Measurements from ENCODE around the gene GABBR1. TPM values are rescaled to one million over a fixed set of nuclear protein-coding genes. Genes with fewer than 3 reads are reported as not detected.

GABBR1 gene
- total and polyA plus RNA-seq, 2 donors (not counting 1 experiment from before 2014, with no cell fraction given), result 198 to 241 TPM

DNA sequence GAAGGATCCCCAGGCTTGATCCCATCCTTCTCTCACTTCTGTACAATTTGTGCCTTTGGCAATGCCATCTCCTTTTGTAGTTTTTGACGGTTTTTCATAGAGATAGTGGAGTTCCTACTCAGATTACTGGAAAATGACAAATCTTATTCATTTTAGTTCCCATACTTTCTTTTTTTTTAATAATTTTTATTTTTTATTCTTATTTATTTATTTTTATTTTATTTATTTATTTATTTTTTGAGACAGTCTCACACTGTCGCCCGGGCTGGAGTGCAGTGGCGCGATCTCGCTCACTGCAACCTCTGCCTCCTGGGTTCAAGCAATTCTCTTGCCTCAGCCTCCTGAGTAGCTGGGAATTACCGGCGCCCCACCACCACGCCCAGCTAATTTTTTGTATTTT is 4.3 kb upstream of the GABBR1 start:
- WGBS (ENCODE audit: insufficient coverage), result 95% methylated on average over 4 of the region's 9 CpGs
- H3K27ac Mint-ChIP-seq, result no peak overlapping the region
- Histone ChIP-seq H3K9ac (ENCODE audit: low read length) (no peak overlapping the region), H2AFZ (ENCODE audit: insufficient read depth, low read depth, low read length, poor library complexity, severe bottlenecking) (no peak overlapping the region), H3K36me3 (replicated peaks in 1 of 2; ENCODE audit: control extremely low read depth in 1 of 2, control insufficient read depth in 1 of 2, extremely low read depth in 1 of 2, insufficient read depth in 2 of 2, low read length in 1 of 2) (no peaks in the 10 kb centered on the region), H3K79me2 (ENCODE audit: control insufficient read depth, insufficient read depth, low read length) (peaks cover 9% of the 10 kb centered on the region), H3K27me3 (replicated peaks in 1 of 4; ENCODE audit: control extremely low read depth in 1 of 4, control insufficient read depth in 3 of 4, insufficient read depth in 4 of 4, low read length in 3 of 4) (no peaks in the 10 kb centered on the region), H3K27ac (ENCODE audit: low read length in 2 of 2) (no peak overlapping the region), H3K4me1 (ENCODE audit: control insufficient read depth in 2 of 2, insufficient read depth in 2 of 2, low read length in 2 of 2) (peaks cover 15 to 32% of the 10 kb centered on the region in 2 donors), H3K4me2 (replicated peaks; ENCODE audit: low read depth, low read length, poor library complexity, severe bottlenecking) (no peak overlapping the region), H4K20me1 (ENCODE audit: control insufficient read depth, insufficient read depth, low read length, poor library complexity, severe bottlenecking) (no peaks in the 10 kb centered on the region), H3K9me3 (ENCODE audit: control extremely low read depth in 1 of 3, control insufficient read depth in 2 of 3, insufficient read depth in 1 of 3, low read length in 2 of 3) (no peaks in the 10 kb centered on the region), H3K4me3 (ENCODE audit: control extremely low read depth in 1 of 5, extremely low read depth in 1 of 5, insufficient read depth in 1 of 5, low read depth in 2 of 5, low read length in 4 of 5) (no peak overlapping the region)
- ChIA-PET CTCF (interaction anchor here (1.6 to 8.8 kb wide), 2 partner anchors 10 to 15 kb away, joined by 4 to 137 read pairs; no protein-coding TSS in a partner anchor), POLR2A (interaction anchor here (1.3 kb wide), 1 partner anchor 16 kb away, joined by 3 read pairs; no protein-coding TSS in a partner anchor)
- no peaks in the 10 kb centered on the region for H3K9me3 Mint-ChIP-seq (ENCODE audit: insufficient read depth)
- H3K4me3 Mint-ChIP-seq, result no peak overlapping the region
- TF ChIP-seq CTCF (IDR thresholded peaks at IDR 0.05), result no peak
- no peak for TF ChIP-seq EZH2 (IDR thresholded peaks at IDR 0.05; ENCODE audit: borderline replicate concordance, insufficient read depth, low read depth, low read length, poor library complexity, severe bottlenecking)
- intact Hi-C loops (cut with micrococcal nuclease), result no loop called here
- H3K4me1 Mint-ChIP-seq, result peaks cover 38% of the 10 kb centered on the region
- no peak for ATAC-seq (ENCODE audit: low read depth)
- H3K27me3 Mint-ChIP-seq, result no peaks in the 10 kb centered on the region
- no peak for DNase-seq

GRCh38 chr6:29633534-29633905 is 537 bp upstream of the GABBR1 start:
- H3K79me2 ChIP-seq (ENCODE audit: control insufficient read depth, insufficient read depth, low read length), result peaks cover 15% of the 10 kb centered on the region
- no peaks in the 10 kb centered on the region for H3K27me3 ChIP-seq (replicated peaks in 1 of 4; ENCODE audit: control extremely low read depth in 1 of 4, control insufficient read depth in 3 of 4, insufficient read depth in 4 of 4, low read length in 3 of 4)
- peak overlapping the region; percentile 91 for H3K9ac ChIP-seq (ENCODE audit: low read length)
- Mint-ChIP-seq H3K27me3 (no peaks in the 10 kb centered on the region), H3K9me3 (ENCODE audit: insufficient read depth) (no peaks in the 10 kb centered on the region), H3K27ac (peak overlapping the region; percentile 99), H3K4me3 (peak overlapping the region; percentile 94), H3K4me1 (peaks cover 65% of the 10 kb centered on the region)
- intact Hi-C loops (cut with micrococcal nuclease), result loop anchor here (1.0 kb wide), 1 partner anchor 16 kb away; no protein-coding TSS in a partner anchor
- H2AFZ ChIP-seq (ENCODE audit: insufficient read depth, low read depth, low read length, poor library complexity, severe bottlenecking), result peak overlapping the region; percentile 98
- no peak for TF ChIP-seq EZH2 (IDR thresholded peaks at IDR 0.05; ENCODE audit: borderline replicate concordance, insufficient read depth, low read depth, low read length, poor library complexity, severe bottlenecking)
- TF ChIP-seq CTCF (IDR thresholded peaks at IDR 0.05), result no peak
- H3K36me3 ChIP-seq (replicated peaks in 1 of 2; ENCODE audit: control extremely low read depth in 1 of 2, control insufficient read depth in 1 of 2, extremely low read depth in 1 of 2, insufficient read depth in 2 of 2, low read length in 1 of 2), result peaks cover 0 to 6% of the 10 kb centered on the region in 2 experiments
- ATAC-seq (ENCODE audit: low read depth) (peak; percentile 0), DNase-seq (peak; percentile 53)
- H3K4me1 ChIP-seq (ENCODE audit: control insufficient read depth in 2 of 2, insufficient read depth in 2 of 2, low read length in 2 of 2), result peaks cover 33 to 58% of the 10 kb centered on the region in 2 donors
- peaks cover 22% of the 10 kb centered on the region for H4K20me1 ChIP-seq (ENCODE audit: control insufficient read depth, insufficient read depth, low read length, poor library complexity, severe bottlenecking)
- H3K9me3 ChIP-seq (ENCODE audit: control extremely low read depth in 1 of 3, control insufficient read depth in 2 of 3, insufficient read depth in 1 of 3, low read length in 2 of 3), result no peaks in the 10 kb centered on the region
- peak overlapping the region; percentile 98 for H3K4me2 ChIP-seq (replicated peaks; ENCODE audit: low read depth, low read length, poor library complexity, severe bottlenecking)
- ChIA-PET CTCF (interaction anchor here (0.5 to 13.5 kb wide), 5 partner anchors 11 to 880 kb away, joined by 3 to 226 read pairs (median 4); no protein-coding TSS in a partner anchor), POLR2A (interaction anchor here (1.0 to 3.1 kb wide), 5 partner anchors 10 to 116 kb away, joined by 3 to 30 read pairs (median 6); no protein-coding TSS in a partner anchor)
- H3K4me3 ChIP-seq (ENCODE audit: control extremely low read depth in 1 of 5, extremely low read depth in 1 of 5, insufficient read depth in 1 of 5, low read depth in 2 of 5, low read length in 4 of 5), result peak overlapping the region; percentile 45 to 96 (median 93)
- peak overlapping the region; percentile 70 to 86 for H3K27ac ChIP-seq (ENCODE audit: low read length in 2 of 2)
- 20% methylated on average over 7 of the region's 9 CpGs for WGBS (ENCODE audit: insufficient coverage)
